HCT116 (cell line): ENCODE data around the gene HCN2. TPM values are rescaled to one million over a fixed set of nuclear protein-coding genes. Genes with fewer than 3 reads are reported as not detected.

Experiments used
- ATAC-seq: fragments of 200-7000 bp; cut with Tn5 transposase; 2 replicates; pipeline ENCODE4 v1.9.1; 2020; ENCODE audit warnings: mild to moderate bottlenecking, moderate library complexity
- BruUV-seq: library from RNA; stranded (reverse); fragments of 400-500 nt; replicated peaks from 2 replicates; lab custom pipeline; 2021; lab: Mats Ljungman, UMichigan
- CTCF ChIA-PET: fragments of 300-600 bp; sonication (Branson Sonifier 250); formaldehyde crosslinking; loops from one replicate; lab custom pipeline; 2021; ENCODE audit warnings: antibody characterized with exemption; lab: Charles Lee
- POLR2A ChIA-PET: fragments of 300-600, 350-600 bp; sonication (Branson Sonifier 250); formaldehyde crosslinking; loops from one replicate; lab custom pipeline; 2021; ENCODE audit warnings: antibody characterized with exemption; lab: Charles Lee
- RAD21 ChIA-PET, 2 experiments: fragments of 300-600 bp; sonication (Branson Sonifier 250); formaldehyde crosslinking; loops; one replicate each; lab custom pipeline; 2023; ENCODE audit warnings: low total read pairs in 2 of 2; ENCODE audit not compliant: uncharacterized antibody in 2 of 2, unreplicated experiment in 2 of 2, low non-redundant PET in 1 of 2; lab: Charles Lee
- DNase-seq: peaks from one replicate; pipeline ENCODE4 v3.0.0-alpha.2; 2010; ENCODE audit warnings: low read depth, low spot score
- H2AFZ ChIP-seq: fragments of 200-600 bp; shearing (Covaris generic), sonication (generic); 2 replicates; pipeline ENCODE4 v1.6.1; 2017; ENCODE audit warnings: low read depth, mixed run types, mixed read lengths, antibody characterized with exemption, low read length; ENCODE audit not compliant: poor library complexity, severe bottlenecking
- H3K27ac ChIP-seq: 2 replicates; pipeline ENCODE4 v1.5.1; 2012; ENCODE audit warnings: low read depth, low read length
- H3K27me3 ChIP-seq: fragments of 200-600 bp; sonication (generic); 2 replicates; pipeline ENCODE4 v1.6.1; 2016; ENCODE audit warnings: mixed run types, low read length, mixed read lengths; ENCODE audit not compliant: insufficient read depth
- H3K36me3 ChIP-seq, 2 experiments: fragments of 200-500 bp in 1 of 2; fragments of 200-600 bp in 1 of 2; sonication (Bioruptor generic) in 1 of 2; sonication (generic) in 1 of 2; 2 replicates each; pipeline versions ENCODE4 v1.5.1 to v1.6.1; 2014 to 2016; ENCODE audit warnings: low read length in 2 of 2, inconsistent platforms in 1 of 2, mixed read lengths in 1 of 2, mixed run types in 1 of 2; ENCODE audit not compliant: insufficient read depth in 2 of 2, control insufficient read depth in 1 of 2
- H3K4me1 ChIP-seq, 2 experiments: fragments of 200-600 bp in 1 of 2; sonication (generic) in 1 of 2; 2 replicates each; pipeline versions ENCODE4 v1.5.1 to v1.6.1; 2012 to 2017; ENCODE audit warnings: low read length in 2 of 2, inconsistent platforms in 1 of 2, mild to moderate bottlenecking in 1 of 2, mixed read lengths in 1 of 2, mixed run types in 1 of 2, moderate library complexity in 1 of 2; ENCODE audit not compliant: insufficient read depth in 2 of 2, control insufficient read depth in 1 of 2
- H3K4me2 ChIP-seq: fragments of 200-600 bp; sonication (generic); 2 replicates; pipeline ENCODE4 v1.6.1; 2017; ENCODE audit warnings: mixed run types, low read length, mixed read lengths
- H3K4me3 ChIP-seq, 2 experiments: fragments of 200-600 bp in 1 of 2; sonication (generic) in 1 of 2; replicated peaks in 1 of 2; 2 replicates each; pipeline ENCODE4 v1.5.1; 2011 to 2016; ENCODE audit warnings: low read length in 2 of 2, control low read depth in 1 of 2, low read depth in 1 of 2, mild to moderate bottlenecking in 1 of 2, mixed read lengths in 1 of 2, mixed run types in 1 of 2
- H3K79me2 ChIP-seq: fragments of 200-600 bp; sonication (generic); 2 replicates; pipeline ENCODE4 v1.6.1; 2017; ENCODE audit warnings: mild to moderate bottlenecking, mixed run types, low read length, moderate library complexity, mixed read lengths; ENCODE audit not compliant: insufficient read depth
- H3K9ac ChIP-seq: fragments of 200-600 bp; sonication (generic); 2 replicates; pipeline ENCODE4 v1.6.1; 2016; ENCODE audit warnings: low read length, mixed read lengths
- H3K9me2 ChIP-seq: fragments of 200-600 bp; sonication (generic), shearing (Covaris generic); 2 replicates; pipeline ENCODE4 v1.6.1; 2017; ENCODE audit warnings: mixed run types, mild to moderate bottlenecking, moderate library complexity; ENCODE audit not compliant: insufficient read depth
- H3K9me3 ChIP-seq, 2 experiments: fragments of 200-500 bp in 1 of 2; fragments of 200-600 bp in 1 of 2; sonication (Bioruptor generic) in 1 of 2; sonication (generic) in 1 of 2; 2 replicates each; pipeline ENCODE4 v1.6.1; 2014 to 2017; ENCODE audit warnings: low read length in 2 of 2, mixed read lengths in 2 of 2, inconsistent platforms in 1 of 2, low read depth in 1 of 2, mild to moderate bottlenecking in 1 of 2, mixed run types in 1 of 2, moderate library complexity in 1 of 2; ENCODE audit not compliant: control insufficient read depth in 1 of 2, insufficient read depth in 1 of 2
- H4K20me1 ChIP-seq: fragments of 200-600 bp; sonication (generic), shearing (Covaris generic); 2 replicates; pipeline ENCODE4 v1.6.1; 2017; ENCODE audit warnings: mixed run types, mild to moderate bottlenecking, moderate library complexity; ENCODE audit not compliant: insufficient read depth
- CBX3 ChIP-seq: IDR thresholded peaks from 2 replicates; pipeline ENCODE4 v1.6.1; 2012; ENCODE audit warnings: low read depth
- CEBPB ChIP-seq: IDR thresholded peaks from 2 replicates; pipeline ENCODE4 v1.6.1; 2012; ENCODE audit warnings: low read depth
- EGR1 ChIP-seq: IDR thresholded peaks from 2 replicates; pipeline ENCODE4 v1.6.1; 2012; ENCODE audit warnings: low read depth
- EZH2phosphoT487 ChIP-seq: fragments of 200-600 bp; IDR thresholded peaks from 2 replicates; pipeline ENCODE4 v1.6.1; 2018; ENCODE audit warnings: antibody characterized with exemption, borderline replicate concordance
- FOSL1 ChIP-seq: IDR thresholded peaks from 2 replicates; pipeline ENCODE4 v1.6.1; 2012; ENCODE audit warnings: low read depth
- MAX ChIP-seq: IDR thresholded peaks from 2 replicates; pipeline ENCODE4 v1.6.1; 2012
- POLR2A ChIP-seq: IDR thresholded peaks from 2 replicates; pipeline ENCODE4 v1.7.0; 2011; ENCODE audit warnings: borderline replicate concordance; ENCODE audit not compliant: insufficient read depth, insufficient read length; ENCODE audit errors: extremely low read depth
- POLR2AphosphoS5 ChIP-seq: IDR thresholded peaks from 2 replicates; pipeline ENCODE4 v1.6.1; 2011; ENCODE audit warnings: mild to moderate bottlenecking, low read depth, low read length, moderate library complexity
- RAD21 ChIP-seq: IDR thresholded peaks from 2 replicates; pipeline ENCODE4 v1.6.1; 2012; ENCODE audit warnings: low read depth, mild to moderate bottlenecking
- REST ChIP-seq: IDR thresholded peaks from 2 replicates; pipeline ENCODE4 v1.6.1; 2012; ENCODE audit warnings: low read depth
- SIN3A ChIP-seq: IDR thresholded peaks from 2 replicates; pipeline ENCODE4 v1.6.1; 2012; ENCODE audit warnings: low read depth
- SP1 ChIP-seq: IDR thresholded peaks from 2 replicates; pipeline ENCODE4 v1.6.1; 2012; ENCODE audit warnings: low read depth
- SRF ChIP-seq: IDR thresholded peaks from 2 replicates; pipeline ENCODE4 v1.6.1; 2012; ENCODE audit warnings: low read depth
- YY1 ChIP-seq: IDR thresholded peaks from 2 replicates; pipeline ENCODE4 v1.6.1; 2011; ENCODE audit warnings: low read length, low read depth, moderate library complexity, mild to moderate bottlenecking; ENCODE audit not compliant: insufficient replicate concordance; ENCODE audit errors: extremely low read depth
- ZFX ChIP-seq: fragments of 450-650 bp; IDR thresholded peaks from 2 replicates; pipeline ENCODE4 v1.6.1; 2017
- ZNF274 ChIP-seq: fragments of 200-500 bp; sonication (Bioruptor generic); IDR thresholded peaks from 2 replicates; pipeline ENCODE4 v1.6.1; 2014; ENCODE audit warnings: mild to moderate bottlenecking, low read depth, low read length, inconsistent platforms
- intact Hi-C: fragments of 100-400 bp; cut with micrococcal nuclease; formaldehyde crosslinking; loops from 2 replicates; pipeline ENCODE4 v1.10.0; 2022
- total RNA-seq: library from RNA; stranded (reverse); gene quantifications from one replicate; pipeline ENCODE4 v1.2.1, GENCODE V29; 2021; ENCODE audit not compliant: unreplicated experiment
- TF ChIP-seq, protein P1 (sequence below), 3 experiments: fragments of 200-600 bp in 1 of 3; sonication (generic) in 1 of 3; IDR thresholded peaks in 2 of 3; conservative IDR thresholded peaks in 1 of 3; 2 replicates each; pipeline ENCODE4 v1.5.1; 2012 to 2017; ENCODE audit warnings: low read depth in 2 of 3, low read length in 2 of 3, antibody characterized with exemption in 1 of 3, borderline replicate concordance in 1 of 3, control low read depth in 1 of 3, mild to moderate bottlenecking in 1 of 3, mixed read lengths in 1 of 3, mixed run types in 1 of 3, moderate library complexity in 1 of 3; ENCODE audit not compliant: insufficient read depth in 1 of 3

The HCN2 gene
- total RNA-seq, 1 experiment from 2014 or later = 2.4 TPM

DNA sequence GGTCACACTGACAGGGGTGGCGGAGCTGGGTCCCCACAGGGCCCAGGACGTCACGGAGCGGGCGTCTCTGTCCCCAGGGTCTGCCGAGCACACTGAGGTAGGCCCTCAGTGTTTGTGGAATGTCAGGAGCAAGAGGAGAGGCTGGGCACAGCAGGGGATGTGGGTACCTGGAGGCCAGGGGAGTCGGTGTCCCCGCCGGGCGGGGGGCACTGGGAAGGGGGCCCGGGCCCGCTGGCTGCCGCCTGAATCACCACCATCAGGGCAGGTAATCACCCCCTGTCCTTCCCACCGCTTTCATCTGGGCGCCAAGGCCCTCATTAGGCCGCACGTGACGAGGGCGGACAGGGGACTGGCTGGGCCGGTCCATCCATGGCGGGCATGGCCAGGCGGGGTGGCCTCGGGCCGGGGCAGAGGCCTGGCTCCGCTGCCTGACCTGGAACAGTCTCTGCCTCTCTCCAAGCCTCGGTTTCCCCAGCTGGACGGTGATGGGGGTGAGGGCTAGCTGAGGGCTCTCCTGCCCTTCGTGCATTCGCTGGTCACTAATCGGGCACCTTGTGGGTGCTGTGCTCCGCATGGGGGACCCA lies 51.0 kb downstream of the HCN2 start:
- DNase-seq (no peak), ATAC-seq (no peak)
- Histone ChIP-seq H3K79me2 (no peaks in the 10 kb centered on the region), H3K9ac (peak overlapping the region; percentile 57; the same call in 1 of the 2 replicates), H3K9me2 (no peaks in the 10 kb centered on the region), H4K20me1 (no peaks in the 10 kb centered on the region), H3K4me3 (peak overlapping the region; percentile 31 to 57), H3K4me2 (peak overlapping the region; percentile 73), H3K27me3 (no peaks in the 10 kb centered on the region), H3K4me1 (peaks cover 2 to 18% of the 10 kb centered on the region in 2 experiments; a peak in 3 of 4 replicates), H2AFZ (no peak overlapping the region), H3K9me3 (no peaks in the 10 kb centered on the region), H3K27ac (no peak overlapping the region), H3K36me3 (no peaks in the 10 kb centered on the region)
- no TSS peak for BruUV-seq
- CTCF ChIA-PET = no interaction called here
- RAD21 ChIA-PET = no interaction called here
- TF ChIP-seq POLR2AphosphoS5 = no peak
- intact Hi-C loops = no loop called here
- POLR2A ChIA-PET = no interaction called here

GRCh38 chr19:641702-642101 lies 52.0 kb downstream of the HCN2 start:
- no peaks in the 10 kb centered on the region for H4K20me1 ChIP-seq
- no peaks in the 10 kb centered on the region for H3K9me3 ChIP-seq
- no peaks in the 10 kb centered on the region for H3K79me2 ChIP-seq
- no peaks in the 10 kb centered on the region for H3K27me3 ChIP-seq
- ATAC-seq (no peak), DNase-seq (no peak)
- H3K9me2 ChIP-seq = no peaks in the 10 kb centered on the region
- H3K4me2 ChIP-seq = no peak overlapping the region
- H3K27ac ChIP-seq = no peak overlapping the region
- no peak overlapping the region for H3K4me3 ChIP-seq
- ChIA-PET CTCF (no interaction called here), POLR2A (no interaction called here), RAD21 (no interaction called here)
- no peak overlapping the region for H2AFZ ChIP-seq
- no TSS peak for BruUV-seq
- peaks cover 2 to 18% of the 10 kb centered on the region in 2 experiments; a peak in 3 of 4 replicates for H3K4me1 ChIP-seq
- peaks cover 0 to 2% of the 10 kb centered on the region in 2 experiments; a peak in 1 of 4 replicates for H3K36me3 ChIP-seq
- no peak overlapping the region for H3K9ac ChIP-seq
- intact Hi-C loops = no loop called here
- TF ChIP-seq FOSL1 = no peak
- no peak for TF ChIP-seq MAX
- no peak for TF ChIP-seq SP1
- no peak for TF ChIP-seq REST
- TF ChIP-seq SIN3A = no peak
- TF ChIP-seq CBX3 = no peak
- TF ChIP-seq, protein P1, sequence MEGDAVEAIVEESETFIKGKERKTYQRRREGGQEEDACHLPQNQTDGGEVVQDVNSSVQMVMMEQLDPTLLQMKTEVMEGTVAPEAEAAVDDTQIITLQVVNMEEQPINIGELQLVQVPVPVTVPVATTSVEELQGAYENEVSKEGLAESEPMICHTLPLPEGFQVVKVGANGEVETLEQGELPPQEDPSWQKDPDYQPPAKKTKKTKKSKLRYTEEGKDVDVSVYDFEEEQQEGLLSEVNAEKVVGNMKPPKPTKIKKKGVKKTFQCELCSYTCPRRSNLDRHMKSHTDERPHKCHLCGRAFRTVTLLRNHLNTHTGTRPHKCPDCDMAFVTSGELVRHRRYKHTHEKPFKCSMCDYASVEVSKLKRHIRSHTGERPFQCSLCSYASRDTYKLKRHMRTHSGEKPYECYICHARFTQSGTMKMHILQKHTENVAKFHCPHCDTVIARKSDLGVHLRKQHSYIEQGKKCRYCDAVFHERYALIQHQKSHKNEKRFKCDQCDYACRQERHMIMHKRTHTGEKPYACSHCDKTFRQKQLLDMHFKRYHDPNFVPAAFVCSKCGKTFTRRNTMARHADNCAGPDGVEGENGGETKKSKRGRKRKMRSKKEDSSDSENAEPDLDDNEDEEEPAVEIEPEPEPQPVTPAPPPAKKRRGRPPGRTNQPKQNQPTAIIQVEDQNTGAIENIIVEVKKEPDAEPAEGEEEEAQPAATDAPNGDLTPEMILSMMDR (IDR thresholded peaks at IDR 0.05 in 2 of 3, conservative IDR thresholded peaks at IDR 0.05 in 1 of 3; ENCODE audit: borderline replicate concordance in 1 of 3, insufficient read depth in 1 of 3, low read depth in 2 of 3, low read length in 2 of 3) = no peak
- no peak for TF ChIP-seq SRF
- TF ChIP-seq EZH2phosphoT487 = no peak
- no peak for TF ChIP-seq POLR2A
- no peak for TF ChIP-seq ZNF274
- no peak for TF ChIP-seq ZFX
- no peak for TF ChIP-seq CEBPB
- no peak for TF ChIP-seq RAD21
- TF ChIP-seq YY1 = no peak
- TF ChIP-seq EGR1 = no peak
